WTC11 (cell line): ENCODE data around the gene THUMPD3. TPM values are rescaled to one million over a fixed set of nuclear protein-coding genes. Genes with fewer than 3 reads are reported as not detected.
A peak's percentile ranks its signal among the peaks of the same experiment; 100 is the strongest.

Experiments
- ATAC-seq: fragments of 200-7000 bp; cut with Tn5 transposase; 2 replicates; pipeline ENCODE4 v1.10.0; 2021; ENCODE audit warnings: mild to moderate bottlenecking, moderate library complexity
- CTCF ChIA-PET: fragments of 300-600 bp; sonication (Branson Sonifier 250); formaldehyde crosslinking; loops from one replicate; lab custom pipeline; 2021; ENCODE audit warnings: antibody characterized with exemption; lab: Charles Lee
- POLR2A ChIA-PET: fragments of 350-600 bp; sonication (Branson Sonifier 250); formaldehyde crosslinking; loops from one replicate; lab custom pipeline; 2021; ENCODE audit warnings: antibody characterized with exemption; lab: Charles Lee
- DNase-seq: peaks from one replicate; pipeline ENCODE4 v3.0.0; 2021; ENCODE audit warnings: low spot score
- H3K27ac Mint-ChIP-seq: 2 replicates; pipeline ENCODE4 v1.8.0; 2021; ENCODE audit warnings: mixed read lengths
- H3K27me3 Mint-ChIP-seq: 2 replicates; pipeline ENCODE4 v1.8.0; 2021; ENCODE audit warnings: low read depth, mild to moderate bottlenecking, moderate library complexity, mixed read lengths
- H3K36me3 Mint-ChIP-seq: 2 replicates; pipeline ENCODE4 v1.8.0; 2021; ENCODE audit warnings: mixed read lengths
- H3K4me1 Mint-ChIP-seq: 2 replicates; pipeline ENCODE4 v1.8.0; 2022; ENCODE audit warnings: mixed read lengths
- H3K4me3 Mint-ChIP-seq: 2 replicates; pipeline ENCODE4 v1.8.0; 2021; ENCODE audit warnings: mild to moderate bottlenecking, moderate library complexity, mixed read lengths
- H3K9me3 Mint-ChIP-seq: 2 replicates; pipeline ENCODE4 v1.8.0; 2021; ENCODE audit warnings: mixed read lengths
- AFF4 ChIP-seq: sonication (generic); formaldehyde crosslinking; IDR thresholded peaks from 2 replicates; pipeline ENCODE4 v1.8.1; 2023; ENCODE audit warnings: mild to moderate bottlenecking, missing genetic modification reagents, borderline replicate concordance
- E2F1 ChIP-seq: sonication (generic); formaldehyde crosslinking; IDR thresholded peaks from 2 replicates; pipeline ENCODE4 v1.8.0; 2022; ENCODE audit warnings: mild to moderate bottlenecking, missing genetic modification reagents
- E2F5 ChIP-seq: sonication (generic); formaldehyde crosslinking; IDR thresholded peaks from 2 replicates; pipeline ENCODE4 v1.8.1; 2022; ENCODE audit warnings: mild to moderate bottlenecking, moderate library complexity, missing genetic modification reagents
- ETV6 ChIP-seq: sonication (generic); formaldehyde crosslinking; IDR thresholded peaks from 2 replicates; pipeline ENCODE4 v1.8.1; 2022; ENCODE audit warnings: mild to moderate bottlenecking, missing genetic modification reagents
- NR3C1 ChIP-seq: sonication (generic); formaldehyde crosslinking; conservative IDR thresholded peaks from 2 replicates; pipeline ENCODE4 v1.8.1; 2023; ENCODE audit warnings: low read depth, mild to moderate bottlenecking, missing genetic modification reagents
- PRDM15 ChIP-seq: sonication (generic); formaldehyde crosslinking; IDR thresholded peaks from 2 replicates; pipeline ENCODE4 v1.8.0; 2022; ENCODE audit warnings: missing genetic modification reagents
- TEAD4 ChIP-seq: sonication (generic); formaldehyde crosslinking; IDR thresholded peaks from 2 replicates; pipeline ENCODE4 v1.8.0; 2022; ENCODE audit warnings: mild to moderate bottlenecking, missing genetic modification reagents
- USF1 ChIP-seq: sonication (generic); formaldehyde crosslinking; IDR thresholded peaks from 2 replicates; pipeline ENCODE4 v1.8.0; 2022; ENCODE audit warnings: mild to moderate bottlenecking, missing genetic modification reagents
- ZMAT4 ChIP-seq: fragments of 250-450 bp; sonication (Bioruptor Pico); IDR thresholded peaks from 2 replicates; pipeline ENCODE4 v1.9.0; 2021; ENCODE audit warnings: mild to moderate bottlenecking
- ZNF232 ChIP-seq: sonication (generic); formaldehyde crosslinking; IDR thresholded peaks from 2 replicates; pipeline ENCODE4 v1.8.0; 2022; ENCODE audit warnings: mild to moderate bottlenecking, missing genetic modification reagents
- ZNF281 ChIP-seq: sonication (generic); formaldehyde crosslinking; IDR thresholded peaks from 2 replicates; pipeline ENCODE4 v1.8.0; 2023; ENCODE audit warnings: mild to moderate bottlenecking, missing genetic modification reagents
- ZNF396 ChIP-seq: fragments of 250-450 bp; sonication (Bioruptor Pico); IDR thresholded peaks from 2 replicates; pipeline ENCODE4 v1.8.0; 2021; ENCODE audit warnings: mild to moderate bottlenecking, moderate library complexity, borderline replicate concordance
- total RNA-seq: library from RNA; stranded (reverse); gene quantifications from 3 replicates; pipeline ENCODE4 v1.2.3, GENCODE V29; 2021

Gene THUMPD3
- total RNA-seq, 1 experiment from 2014 or later, result 67.5 TPM

- TF ChIP-seq AFF4 (CRISPR knock-in tag), result no peak
- TF ChIP-seq ZNF281 (CRISPR knock-in tag), result no peak
- TF ChIP-seq, all 79 proteins: peak for 0
Observed at GRCh38 chr3:9399337-9399703, 36.5 kb downstream of the THUMPD3 start (continued).

- ATAC-seq, result peak; percentile 13
- H3K36me3 Mint-ChIP-seq, result peaks cover 21% of the 10 kb centered on the region
- DNase-seq, result peak; percentile 63
- POLR2A ChIA-PET, result interaction anchor here (0.7 to 1.6 kb wide), 6 partner anchors 8 to 1102 kb away, joined by 3 to 15 read pairs (median 5); no protein-coding TSS in a partner anchor
- H3K9me3 Mint-ChIP-seq, result no peaks in the 10 kb centered on the region
- H3K4me1 Mint-ChIP-seq, result peaks cover 64% of the 10 kb centered on the region
- no peaks in the 10 kb centered on the region for H3K27me3 Mint-ChIP-seq
- CTCF ChIA-PET, result interaction anchor here (0.5 to 1.7 kb wide), 6 partner anchors 11 to 276 kb away, joined by 3 to 7 read pairs (median 4); no protein-coding TSS in a partner anchor
- peak overlapping the region; percentile 100 for H3K4me3 Mint-ChIP-seq
- peak overlapping the region; percentile 73 for H3K27ac Mint-ChIP-seq
- TF ChIP-seq ZNF281 (CRISPR knock-in tag) (0 out of 2 replicates have a peak, but pooled peaks have one; percentile 39), E2F5 (CRISPR knock-in tag) (no peak)
Observed at GRCh38 chr3:9399746-9400145, 36.9 kb downstream of the THUMPD3 start.

- CTCF ChIA-PET, result interaction anchor here (1.3 kb wide), 1 partner anchor 22 kb away, joined by 3 read pairs; no protein-coding TSS in a partner anchor
- no peak for DNase-seq
- TF ChIP-seq ZMAT4 (CRISPR knock-in tag) (no peak), TEAD4 (CRISPR knock-in tag) (no peak), E2F1 (CRISPR knock-in tag) (no peak), NR3C1 (CRISPR knock-in tag) (no peak), ZNF396 (CRISPR knock-in tag) (no peak), ZNF232 (no peak), USF1 (CRISPR knock-in tag) (no peak), PRDM15 (CRISPR knock-in tag) (no peak), ETV6 (CRISPR knock-in tag) (no peak)
Observed at GRCh38 chr3:9400616-9401015, 37.8 kb downstream of the THUMPD3 start.

More at GRCh38 chr3:9400616-9401015, 37.8 kb downstream of the THUMPD3 start:
- Mint-ChIP-seq H3K4me3 (peak overlapping the region; percentile 100), H3K9me3 (peaks cover under 1% of the 10 kb centered on the region; the same call in 1 of the 2 replicates), H3K36me3 (peaks cover 14% of the 10 kb centered on the region), H3K27ac (peak overlapping the region; percentile 92), H3K27me3 (no peaks in the 10 kb centered on the region), H3K4me1 (peaks cover 64% of the 10 kb centered on the region)
- ATAC-seq, result no peak
- POLR2A ChIA-PET, result interaction anchor here (1.5 kb wide), 1 partner anchor 21 kb away, joined by 15 read pairs; no protein-coding TSS in a partner anchor
